CD4-positive, alpha-beta T cell treated with Interleukin-4 for 1 hour (primary cell): ENCODE results near the gene MTHFD1.

Experiments used
- DNase-seq, 2 donors: peaks; one replicate each; pipeline ENCODE4 v3.0.0-alpha.2; 2020 to 2022

The MTHFD1 gene

GRCh38 chr14:64407329-64407728, 19.2 kb downstream of the MTHFD1 start:
- no peak for DNase-seq

GRCh38 chr14:64409126-64409920, 21.2 kb downstream of the MTHFD1 start:
- no peak for DNase-seq

GRCh38 chr14:64410084-64410774, 22.1 kb downstream of the MTHFD1 start:
- no peak for DNase-seq

GRCh38 chr14:64411001-64411400, 22.8 kb downstream of the MTHFD1 start:
- DNase-seq, result no peak

- DNase-seq, result no peak
These were observed 24.1 kb downstream of the MTHFD1 start for GRCh38 chr14:64412237-64412636.

- DNase-seq, result no peak
These were observed 28.3 kb downstream of the MTHFD1 start for GRCh38 chr14:64416348-64416932.

GRCh38 chr14:64417055-64417770, 29.1 kb downstream of the MTHFD1 start:
- DNase-seq, result no peak

GRCh38 chr14:64417771-64418125, 29.6 kb downstream of the MTHFD1 start:
- DNase-seq, result no peak

GRCh38 chr14:64419003-64419402, 30.9 kb downstream of the MTHFD1 start:
- DNase-seq, result no peak

GRCh38 chr14:64421166-64421565, 33.0 kb downstream of the MTHFD1 start:
- no peak for DNase-seq

- DNase-seq, result no peak
These were observed 33.9 kb downstream of the MTHFD1 start for GRCh38 chr14:64422005-64422404.

- no peak for DNase-seq
These were observed 34.6 kb downstream of the MTHFD1 start for GRCh38 chr14:64422756-64423155.

- no peak for DNase-seq
These were observed 35.8 kb downstream of the MTHFD1 start for GRCh38 chr14:64423987-64424386.

- no peak for DNase-seq
These were observed 46.4 kb downstream of the MTHFD1 start for GRCh38 chr14:64434528-64434927.

GRCh38 chr14:64438181-64438841, 50.2 kb downstream of the MTHFD1 start:
- no peak for DNase-seq

- DNase-seq, result no peak
These were observed 51.0 kb downstream of the MTHFD1 start for GRCh38 chr14:64439141-64439540.

- DNase-seq, result no peak
These were observed 52.3 kb downstream of the MTHFD1 start for GRCh38 chr14:64440494-64440893.

GRCh38 chr14:64442300-64442988, 54.3 kb downstream of the MTHFD1 start:
- DNase-seq, result no peak

GRCh38 chr14:64444140-64444539, 56.0 kb downstream of the MTHFD1 start:
- no peak for DNase-seq

- DNase-seq, result peak; percentile 71 to 74
These were observed 57.1 kb downstream of the MTHFD1 start for GRCh38 chr14:64444984-64445845.
